ENCODE measurements around the gene PRSS33.

GRCh38 chr16:2819179-2819938 lies 32.0 kb upstream of the PRSS33 start:
- TF ChIP-seq MAX (IDR thresholded peaks at IDR 0.05), result no peak
- no peak for TF ChIP-seq ZFP36 (IDR thresholded peaks at IDR 0.05; ENCODE audit: borderline replicate concordance, partially characterized antibody)
- no peak for TF ChIP-seq RARB (CRISPR knock-in tag; IDR thresholded peaks at IDR 0.05)
- no peak for TF ChIP-seq MAFK (IDR thresholded peaks at IDR 0.05; ENCODE audit: partially characterized antibody)
- TF ChIP-seq CTCF (IDR thresholded peaks at IDR 0.05), result no peak
- TF ChIP-seq MYC (IDR thresholded peaks at IDR 0.05; ENCODE audit: borderline replicate concordance, low read length), result no peak
- TF ChIP-seq REST (IDR thresholded peaks at IDR 0.05), result no peak
- no peak for TF ChIP-seq HDAC2 (IDR thresholded peaks at IDR 0.05)
- TF ChIP-seq KDM1A (IDR thresholded peaks at IDR 0.05; ENCODE audit: low read depth), result no peak
- no peak for TF ChIP-seq RFX5 (IDR thresholded peaks at IDR 0.05)
- TF ChIP-seq NPAS2 (CRISPR knock-in tag; IDR thresholded peaks at IDR 0.05; ENCODE audit: borderline replicate concordance), result no peak
- TF ChIP-seq USF2 (IDR thresholded peaks at IDR 0.05), result no peak
